Thymus (tissue), 11 donors: Measurements from ENCODE around the gene NDST3. TPM values are rescaled to one million over a fixed set of nuclear protein-coding genes. Genes with fewer than 3 reads are reported as not detected.

ENCODE experiments used
- DNase-seq, 9 donors: peaks; one replicate each; pipeline ENCODE4 v3.0.0-alpha.2; 2013; ENCODE audit warnings: low spot score in 9 of 9, low read depth in 6 of 9, missing footprints in 1 of 9
- H3K27ac ChIP-seq, 2 donors: one replicate each; pipeline ENCODE4 v1.5.1; 2013; ENCODE audit warnings: control low read depth in 1 of 2, low read depth in 1 of 2, low read length in 1 of 2, mild to moderate bottlenecking in 1 of 2, moderate library complexity in 1 of 2
- H3K27me3 ChIP-seq, 2 donors: one replicate each; pipeline ENCODE4 v1.5.1; 2013; ENCODE audit warnings: low read length in 1 of 2; ENCODE audit not compliant: control insufficient read depth in 2 of 2, insufficient read depth in 1 of 2
- H3K36me3 ChIP-seq, 2 donors: one replicate each; pipeline ENCODE4 v1.5.1; 2013; ENCODE audit warnings: low read length in 1 of 2, mild to moderate bottlenecking in 1 of 2, moderate library complexity in 1 of 2; ENCODE audit not compliant: control insufficient read depth in 2 of 2, insufficient read depth in 2 of 2
- H3K4me1 ChIP-seq, 2 donors: one replicate each; pipeline ENCODE4 v1.5.1; 2013; ENCODE audit warnings: low read length in 2 of 2; ENCODE audit not compliant: control insufficient read depth in 2 of 2, insufficient read depth in 2 of 2
- H3K4me3 ChIP-seq, 2 donors: one replicate each; pipeline ENCODE4 v1.5.1; 2013; ENCODE audit warnings: low read length in 2 of 2, control low read depth in 1 of 2, mild to moderate bottlenecking in 1 of 2
- H3K9me3 ChIP-seq, 2 donors: one replicate each; pipeline ENCODE4 v1.5.1; 2013; ENCODE audit warnings: low read length in 1 of 2, mild to moderate bottlenecking in 1 of 2; ENCODE audit not compliant: control insufficient read depth in 2 of 2, insufficient read depth in 1 of 2
- WGBS: extraction: QIAGEN DNeasy Blood & Tissue Kit; methylation state at CpG from one replicate; pipeline ENCODE4 v1.1.7; 2013; 5-methylcytosine and 5-hydroxymethylcytosine counted together
- polyA plus RNA-seq: library from polyadenylated mRNA; stranded (reverse); fragments of 200-250 nt; gene quantifications from one replicate; pipeline ENCODE4 v1.2.3, GENCODE V29; 2013
- total RNA-seq: library from RNA; stranded (reverse); fragments of 120-200 nt; gene quantifications from one replicate; pipeline ENCODE4 v1.2.4, GENCODE V29; 2013
- donor health status: healthy.

Gene NDST3
- total and polyA plus RNA-seq, 2 donors, result 1.0 to 5.7 TPM

GRCh38 chr4:118279920-118280432 is 245.7 kb downstream of the NDST3 start:
- peaks cover 3 to 37% of the 10 kb centered on the region in 2 donors for H3K36me3 ChIP-seq
- WGBS, result 21% methylated on average over 2 of the region's 2 CpGs
- H3K27ac ChIP-seq, result peak overlapping the region in 1 of 2 donors; percentile 90
- H3K9me3 ChIP-seq, result peaks cover 0 to 2% of the 10 kb centered on the region in 2 donors
- peaks cover 4 to 13% of the 10 kb centered on the region in 2 donors for H3K4me1 ChIP-seq
- peak overlapping the region; percentile 79 to 88 for H3K4me3 ChIP-seq
- DNase-seq, result no peak
- H3K27me3 ChIP-seq, result no peaks in the 10 kb centered on the region

DNA sequence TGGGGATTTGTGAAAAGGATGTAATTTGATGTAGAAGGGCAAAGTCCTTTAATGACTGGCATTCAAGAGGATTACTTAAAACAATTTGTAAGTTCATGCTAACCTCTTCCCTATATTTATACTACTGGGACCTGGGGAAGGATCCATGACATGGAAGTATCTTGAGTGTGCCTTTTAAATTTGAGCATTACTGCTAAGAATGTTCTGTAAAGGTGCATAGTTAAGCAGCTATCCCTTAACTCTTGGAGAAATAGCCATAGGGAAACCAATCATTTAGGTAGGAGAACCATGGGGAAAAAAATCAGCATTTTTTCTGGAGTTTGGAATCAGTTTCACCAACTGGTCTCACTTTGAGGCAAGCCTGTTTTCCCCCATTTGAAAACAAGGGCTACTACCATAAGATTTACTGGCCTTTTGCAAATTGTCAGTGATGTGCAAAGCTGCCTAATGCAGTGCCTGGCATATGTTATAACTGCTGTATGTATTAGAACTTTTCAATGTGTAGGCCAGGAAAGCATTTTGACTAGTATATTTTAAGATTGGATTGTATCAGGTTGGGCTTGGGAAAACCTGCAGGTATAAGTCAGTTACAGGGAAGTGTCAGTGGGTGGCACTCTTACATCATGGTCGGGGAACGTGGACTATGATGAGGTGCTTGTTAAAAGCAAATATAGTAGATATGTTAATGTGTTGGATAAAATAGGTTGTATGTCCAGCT is 246.4 kb downstream of the NDST3 start:
- H3K36me3 ChIP-seq, result peaks cover 3 to 37% of the 10 kb centered on the region in 2 donors
- no peaks in the 10 kb centered on the region for H3K27me3 ChIP-seq
- peak overlapping the region in 1 of 2 donors; percentile 4 for H3K27ac ChIP-seq
- H3K4me1 ChIP-seq, result peaks cover 4 to 13% of the 10 kb centered on the region in 2 donors
- peak overlapping the region in 1 of 2 donors; percentile 79 for H3K4me3 ChIP-seq
- H3K9me3 ChIP-seq, result peaks cover 0 to 2% of the 10 kb centered on the region in 2 donors
- 6% methylated on average over 2 of the region's 2 CpGs for WGBS
- peak in 7 of 9 donors; percentile 41 to 72 (median 47) for DNase-seq

- no peak for DNase-seq
- 91% methylated on average over 9 of the region's 9 CpGs for WGBS
- peaks cover 4 to 13% of the 10 kb centered on the region in 2 donors for H3K4me1 ChIP-seq
- no peak overlapping the region for H3K4me3 ChIP-seq
- no peaks in the 10 kb centered on the region for H3K9me3 ChIP-seq
- peaks cover 3 to 37% of the 10 kb centered on the region in 2 donors for H3K36me3 ChIP-seq
- no peak overlapping the region for H3K27ac ChIP-seq
- no peaks in the 10 kb centered on the region for H3K27me3 ChIP-seq
Observed at GRCh38 chr4:118281611-118282442, 247.5 kb downstream of the NDST3 start.

DNA sequence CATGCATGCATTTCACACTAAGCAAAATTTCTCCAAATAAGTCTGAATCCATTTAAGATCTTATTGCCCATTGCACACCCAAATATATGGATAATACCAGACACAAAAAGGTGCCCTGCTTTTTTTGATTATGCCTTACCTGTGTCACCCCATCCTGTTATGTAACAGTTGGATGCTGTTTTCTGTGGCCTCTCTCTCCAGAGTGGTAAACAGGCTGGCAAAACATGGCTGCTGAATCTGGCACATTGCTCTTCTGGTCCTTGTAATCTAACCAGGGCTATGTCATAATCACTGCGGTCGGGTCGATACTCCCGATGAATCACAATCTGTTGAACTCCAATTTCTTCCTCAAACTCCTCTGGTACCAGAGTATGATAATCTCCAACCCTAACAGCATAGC is 248.4 kb downstream of the NDST3 start:
- no peaks in the 10 kb centered on the region for H3K27me3 ChIP-seq
- DNase-seq, result no peak
- no peaks in the 10 kb centered on the region for H3K9me3 ChIP-seq
- no peak overlapping the region for H3K27ac ChIP-seq
- 95% methylated on average over 4 of the region's 4 CpGs for WGBS
- H3K4me3 ChIP-seq, result no peak overlapping the region
- peaks cover 4 to 10% of the 10 kb centered on the region in 2 donors for H3K4me1 ChIP-seq
- H3K36me3 ChIP-seq, result peaks cover 3 to 37% of the 10 kb centered on the region in 2 donors

GRCh38 chr4:118284169-118284568 is 249.9 kb downstream of the NDST3 start:
- WGBS, result 82% methylated on average over 3 of the region's 3 CpGs
- peaks cover 4 to 5% of the 10 kb centered on the region in 2 donors for H3K4me1 ChIP-seq

GRCh38 chr4:118285931-118286330 is 251.6 kb downstream of the NDST3 start:
- no peaks in the 10 kb centered on the region for H3K9me3 ChIP-seq
- peaks cover 0 to under 1% of the 10 kb centered on the region in 2 donors for H3K4me1 ChIP-seq
- no peaks in the 10 kb centered on the region for H3K27me3 ChIP-seq
- 98% methylated on average over 4 of the region's 4 CpGs for WGBS
- no peak overlapping the region for H3K27ac ChIP-seq
- no peak overlapping the region for H3K4me3 ChIP-seq
- peaks cover 3 to 26% of the 10 kb centered on the region in 2 donors for H3K36me3 ChIP-seq
- no peak for DNase-seq

More at GRCh38 chr4:118284169-118284568, 249.9 kb downstream of the NDST3 start:
- H3K9me3 ChIP-seq, result no peaks in the 10 kb centered on the region
- no peaks in the 10 kb centered on the region for H3K27me3 ChIP-seq
- no peak for DNase-seq
- H3K4me3 ChIP-seq, result no peak overlapping the region
- H3K36me3 ChIP-seq, result peaks cover 3 to 37% of the 10 kb centered on the region in 2 donors
- H3K27ac ChIP-seq, result no peak overlapping the region

- no peak for DNase-seq
- Histone ChIP-seq H3K27me3 (no peaks in the 10 kb centered on the region), H3K4me1 (no peaks in the 10 kb centered on the region), H3K9me3 (no peaks in the 10 kb centered on the region), H3K27ac (no peak overlapping the region), H3K36me3 (peaks cover 3 to 19% of the 10 kb centered on the region in 2 donors), H3K4me3 (no peak overlapping the region)
- 96% methylated on average over 3 of the region's 3 CpGs for WGBS
Observed at GRCh38 chr4:118286685-118287084, 252.4 kb downstream of the NDST3 start.

DNA sequence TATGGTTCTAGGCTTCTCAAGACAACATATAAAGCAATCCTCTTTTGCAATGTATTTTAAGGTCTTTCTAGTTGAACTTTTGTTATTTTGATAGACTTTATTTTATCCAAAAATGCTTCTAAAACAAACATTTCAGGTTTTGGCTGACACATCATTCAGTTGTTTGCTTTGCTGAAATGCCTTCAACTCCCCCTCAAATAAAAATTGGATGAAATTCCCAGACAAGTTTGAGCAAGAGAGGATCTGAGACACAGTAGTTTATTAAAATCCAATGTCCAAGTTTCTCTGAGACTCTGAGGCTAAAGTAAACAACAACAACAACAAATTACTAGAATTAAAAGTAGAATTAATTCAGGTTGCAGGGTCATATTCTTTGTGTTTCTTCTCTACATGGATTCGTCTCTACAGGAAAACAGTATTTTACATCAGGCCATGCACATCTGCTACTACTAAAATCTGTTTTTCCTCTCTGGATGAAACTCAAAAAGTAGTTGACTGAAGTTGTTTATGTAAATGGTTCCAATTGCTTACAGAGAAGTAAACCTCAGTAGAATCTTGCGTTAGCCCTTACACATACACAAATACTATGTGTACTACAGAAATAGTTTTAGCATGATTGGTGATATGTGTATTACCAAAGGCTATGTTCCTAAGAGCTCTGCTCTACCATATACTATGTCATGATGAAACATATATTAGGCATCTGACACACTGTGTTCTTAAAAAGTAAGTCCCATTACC is 253.6 kb downstream of the NDST3 start:
- no peak overlapping the region for H3K4me3 ChIP-seq
- H3K36me3 ChIP-seq, result peaks cover 0 to 8% of the 10 kb centered on the region in 2 donors
- no peak for DNase-seq
- no peaks in the 10 kb centered on the region for H3K4me1 ChIP-seq
- no peaks in the 10 kb centered on the region for H3K9me3 ChIP-seq
- no peaks in the 10 kb centered on the region for H3K27me3 ChIP-seq
- no peak overlapping the region for H3K27ac ChIP-seq
- WGBS, result 95% methylated on average over 2 of the region's 2 CpGs
